ENCODE measurements around the gene WWC1.

Gene WWC1

GRCh38 chr5:168311061-168311566 is 19.7 kb downstream of the WWC1 start:
- no peak overlapping the region for H3K4me3 Mint-ChIP-seq
- no peaks in the 10 kb centered on the region for H3K4me1 Mint-ChIP-seq (ENCODE audit: low read depth)
- no peaks in the 10 kb centered on the region for H3K36me3 Mint-ChIP-seq (ENCODE audit: low read depth)
- no peaks in the 10 kb centered on the region for H3K9me3 Mint-ChIP-seq
- no peak overlapping the region for H3K27ac Mint-ChIP-seq
- no peaks in the 10 kb centered on the region for H3K27me3 Mint-ChIP-seq (ENCODE audit: low read depth)

- H3K4me3 Mint-ChIP-seq = no peak overlapping the region
- no peaks in the 10 kb centered on the region for H3K36me3 Mint-ChIP-seq (ENCODE audit: low read depth)
- no peaks in the 10 kb centered on the region for H3K9me3 Mint-ChIP-seq
- no peaks in the 10 kb centered on the region for H3K27me3 Mint-ChIP-seq (ENCODE audit: low read depth)
- H3K27ac Mint-ChIP-seq = no peak overlapping the region
- no peaks in the 10 kb centered on the region for H3K4me1 Mint-ChIP-seq (ENCODE audit: low read depth)
These were observed 21.3 kb downstream of the WWC1 start for GRCh38 chr5:168312606-168313295.

GRCh38 chr5:168313596-168314204 is 22.3 kb downstream of the WWC1 start:
- Mint-ChIP-seq H3K36me3 (ENCODE audit: low read depth) (no peaks in the 10 kb centered on the region), H3K4me3 (no peak overlapping the region), H3K27ac (no peak overlapping the region), H3K9me3 (no peaks in the 10 kb centered on the region), H3K27me3 (ENCODE audit: low read depth) (no peaks in the 10 kb centered on the region), H3K4me1 (ENCODE audit: low read depth) (no peaks in the 10 kb centered on the region)

- H3K27me3 Mint-ChIP-seq (ENCODE audit: low read depth) = no peaks in the 10 kb centered on the region
- no peaks in the 10 kb centered on the region for H3K9me3 Mint-ChIP-seq
- no peaks in the 10 kb centered on the region for H3K4me1 Mint-ChIP-seq (ENCODE audit: low read depth)
- H3K36me3 Mint-ChIP-seq (ENCODE audit: low read depth) = no peaks in the 10 kb centered on the region
- H3K27ac Mint-ChIP-seq = no peak overlapping the region
- no peak overlapping the region for H3K4me3 Mint-ChIP-seq
These were observed 23.4 kb downstream of the WWC1 start for GRCh38 chr5:168314735-168315411.

GRCh38 chr5:168315416-168316138 is 24.1 kb downstream of the WWC1 start:
- no peaks in the 10 kb centered on the region for H3K36me3 Mint-ChIP-seq (ENCODE audit: low read depth)
- no peaks in the 10 kb centered on the region for H3K9me3 Mint-ChIP-seq

GRCh38 chr5:168316139-168316578 is 24.7 kb downstream of the WWC1 start:
- Mint-ChIP-seq H3K27ac (no peak overlapping the region), H3K36me3 (ENCODE audit: low read depth) (no peaks in the 10 kb centered on the region), H3K4me1 (ENCODE audit: low read depth) (no peaks in the 10 kb centered on the region), H3K4me3 (no peak overlapping the region), H3K27me3 (ENCODE audit: low read depth) (no peaks in the 10 kb centered on the region), H3K9me3 (no peaks in the 10 kb centered on the region)

More at GRCh38 chr5:168315416-168316138, 24.1 kb downstream of the WWC1 start:
- no peak overlapping the region for H3K4me3 Mint-ChIP-seq
- H3K27me3 Mint-ChIP-seq (ENCODE audit: low read depth) = no peaks in the 10 kb centered on the region
- H3K4me1 Mint-ChIP-seq (ENCODE audit: low read depth) = no peaks in the 10 kb centered on the region
- no peak overlapping the region for H3K27ac Mint-ChIP-seq

- H3K36me3 Mint-ChIP-seq (ENCODE audit: low read depth) = no peaks in the 10 kb centered on the region
- H3K27ac Mint-ChIP-seq = no peak overlapping the region
- no peak overlapping the region for H3K4me3 Mint-ChIP-seq
- no peaks in the 10 kb centered on the region for H3K27me3 Mint-ChIP-seq (ENCODE audit: low read depth)
- H3K4me1 Mint-ChIP-seq (ENCODE audit: low read depth) = no peaks in the 10 kb centered on the region
- H3K9me3 Mint-ChIP-seq = no peaks in the 10 kb centered on the region
These were observed 25.7 kb downstream of the WWC1 start for GRCh38 chr5:168317096-168317520.

- H3K36me3 Mint-ChIP-seq (ENCODE audit: low read depth) = no peaks in the 10 kb centered on the region
- H3K27me3 Mint-ChIP-seq (ENCODE audit: low read depth) = no peaks in the 10 kb centered on the region
- no peaks in the 10 kb centered on the region for H3K4me1 Mint-ChIP-seq (ENCODE audit: low read depth)
- no peaks in the 10 kb centered on the region for H3K9me3 Mint-ChIP-seq
- H3K27ac Mint-ChIP-seq = no peak overlapping the region
- H3K4me3 Mint-ChIP-seq = no peak overlapping the region
These were observed 26.2 kb downstream of the WWC1 start for GRCh38 chr5:168317521-168318147.

GRCh38 chr5:168318240-168318639 is 26.8 kb downstream of the WWC1 start:
- Mint-ChIP-seq H3K36me3 (ENCODE audit: low read depth) (no peaks in the 10 kb centered on the region), H3K27me3 (ENCODE audit: low read depth) (no peaks in the 10 kb centered on the region), H3K9me3 (no peaks in the 10 kb centered on the region), H3K4me3 (no peak overlapping the region), H3K27ac (no peak overlapping the region), H3K4me1 (ENCODE audit: low read depth) (no peaks in the 10 kb centered on the region)

GRCh38 chr5:168319774-168320173 is 28.3 kb downstream of the WWC1 start:
- Mint-ChIP-seq H3K27ac (no peak overlapping the region), H3K4me1 (ENCODE audit: low read depth) (no peaks in the 10 kb centered on the region), H3K9me3 (no peaks in the 10 kb centered on the region), H3K27me3 (ENCODE audit: low read depth) (no peaks in the 10 kb centered on the region), H3K36me3 (ENCODE audit: low read depth) (no peaks in the 10 kb centered on the region), H3K4me3 (no peak overlapping the region)

GRCh38 chr5:168320805-168321204 is 29.4 kb downstream of the WWC1 start:
- Mint-ChIP-seq H3K9me3 (no peaks in the 10 kb centered on the region), H3K4me3 (no peak overlapping the region), H3K27ac (no peak overlapping the region), H3K4me1 (ENCODE audit: low read depth) (no peaks in the 10 kb centered on the region), H3K27me3 (ENCODE audit: low read depth) (no peaks in the 10 kb centered on the region), H3K36me3 (ENCODE audit: low read depth) (no peaks in the 10 kb centered on the region)

- Mint-ChIP-seq H3K27ac (no peak overlapping the region), H3K4me1 (ENCODE audit: low read depth) (no peaks in the 10 kb centered on the region), H3K4me3 (no peak overlapping the region), H3K27me3 (ENCODE audit: low read depth) (no peaks in the 10 kb centered on the region), H3K36me3 (ENCODE audit: low read depth) (no peaks in the 10 kb centered on the region), H3K9me3 (no peaks in the 10 kb centered on the region)
These were observed 33.6 kb downstream of the WWC1 start for GRCh38 chr5:168324859-168325630.

- H3K9me3 Mint-ChIP-seq = no peaks in the 10 kb centered on the region
- H3K4me1 Mint-ChIP-seq (ENCODE audit: low read depth) = no peaks in the 10 kb centered on the region
- H3K36me3 Mint-ChIP-seq (ENCODE audit: low read depth) = no peaks in the 10 kb centered on the region
- no peaks in the 10 kb centered on the region for H3K27me3 Mint-ChIP-seq (ENCODE audit: low read depth)
- no peak overlapping the region for H3K4me3 Mint-ChIP-seq
- no peak overlapping the region for H3K27ac Mint-ChIP-seq
These were observed 35.6 kb downstream of the WWC1 start for GRCh38 chr5:168327019-168327421.
